GM19395 (cell line): ENCODE measurements around the gene STON1.
A peak's percentile ranks its signal among the peaks of the same experiment; 100 is the strongest.
"Not testable (repeated sequence)": the region's sequence is repeated elsewhere in the genome, so short reads cannot be mapped to it uniquely, and the experiment has no call there.

ENCODE experiments used
- ATAC-seq: cut with Tn5 transposase; IDR thresholded peaks from one replicate; pipeline ENCODE4 v1.9.1; 2021; ENCODE audit warnings: mild to moderate bottlenecking, moderate library complexity; ENCODE audit not compliant: unreplicated experiment

Gene STON1

DNA sequence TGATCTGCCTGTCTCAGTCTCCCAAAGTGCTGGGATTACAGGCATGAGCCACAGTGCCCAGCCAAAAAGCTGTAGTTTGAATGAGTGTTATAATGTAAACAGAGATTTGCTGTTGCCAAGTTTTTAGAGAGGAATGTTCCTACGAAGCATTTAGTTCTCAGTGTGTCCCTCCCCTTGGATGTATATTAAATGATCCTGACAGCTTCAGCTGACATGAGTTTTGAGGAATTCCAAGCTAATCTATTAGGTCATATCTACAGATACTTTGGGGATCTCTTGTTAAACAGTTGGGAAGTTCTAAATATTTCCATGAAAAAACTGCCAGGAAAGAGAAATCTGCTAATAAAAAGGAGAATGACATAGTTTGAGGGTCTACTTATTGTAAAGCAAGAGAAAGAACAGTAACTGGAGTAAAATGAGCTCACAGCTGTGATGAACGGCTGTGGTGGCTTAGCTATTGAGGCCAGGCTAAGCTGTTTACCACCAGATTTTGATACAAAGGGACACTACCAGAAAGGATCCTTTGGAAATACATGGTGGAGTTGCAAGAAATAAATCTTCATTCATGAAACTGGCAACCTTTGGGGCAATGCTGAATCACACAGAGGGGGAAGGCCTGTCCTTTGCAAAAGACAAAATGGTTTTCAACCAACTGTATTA lies 2.6 kb upstream of the STON1 start:
- no peak for ATAC-seq

DNA sequence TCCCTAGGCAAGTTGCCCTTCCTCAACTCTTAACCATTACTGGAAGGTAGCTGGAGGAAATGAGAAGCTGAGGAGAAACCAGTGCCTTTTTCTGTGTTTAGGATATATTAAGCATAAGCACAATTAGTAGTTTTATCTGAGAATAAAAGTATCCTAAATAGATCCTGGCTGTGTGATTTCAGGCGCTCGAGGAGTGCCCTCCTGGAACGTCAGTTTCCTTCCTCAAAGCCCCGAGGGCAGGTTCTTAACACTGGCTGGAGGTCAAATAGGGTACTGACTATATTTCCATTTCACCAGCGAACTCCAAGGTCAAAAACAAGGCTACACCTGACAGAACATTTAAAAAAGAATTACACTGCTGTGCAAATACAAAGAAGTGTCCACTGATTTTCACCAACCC lies 1.5 kb upstream of the STON1 start:
- ATAC-seq = no peak

DNA sequence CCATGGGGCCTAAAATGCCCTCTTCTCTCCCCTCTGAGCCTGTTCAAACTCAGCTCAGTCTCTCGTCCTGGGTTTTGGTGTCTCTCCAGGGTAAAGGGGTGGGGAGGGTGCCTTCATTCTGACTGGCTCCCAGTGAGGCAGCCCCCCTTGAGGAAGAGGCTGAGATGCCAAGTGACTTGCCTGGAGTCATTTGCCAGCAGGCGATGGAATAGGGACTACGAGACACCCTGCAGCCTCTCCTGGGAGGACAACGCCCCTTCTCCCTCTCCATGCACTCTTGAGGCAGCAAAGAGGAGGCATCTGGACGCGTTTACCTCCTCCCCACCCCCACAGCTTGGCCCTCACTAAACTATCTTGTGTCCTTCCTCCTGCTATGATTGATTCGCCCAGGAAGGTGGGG lies 760 bp upstream of the STON1 start:
- no peak for ATAC-seq

DNA sequence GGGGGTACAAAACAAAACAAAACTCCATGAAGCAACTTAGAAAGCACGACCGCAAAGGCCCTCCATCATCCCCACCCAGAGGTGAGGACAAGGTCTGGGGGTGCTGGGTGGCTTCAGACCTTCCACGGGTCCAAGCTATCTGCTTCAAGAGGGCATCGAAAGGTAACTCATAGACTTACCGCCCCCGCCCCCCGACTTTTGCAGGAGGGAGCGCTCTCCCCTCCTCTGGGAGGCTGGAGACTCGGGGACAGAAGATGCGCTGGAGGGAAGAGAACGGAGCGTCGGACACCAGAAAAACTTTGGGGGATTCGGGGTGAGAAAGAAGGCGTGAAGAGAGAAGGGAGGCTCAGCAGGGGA lies 300 bp upstream of the STON1 start:
- peak; percentile 37 for ATAC-seq

DNA sequence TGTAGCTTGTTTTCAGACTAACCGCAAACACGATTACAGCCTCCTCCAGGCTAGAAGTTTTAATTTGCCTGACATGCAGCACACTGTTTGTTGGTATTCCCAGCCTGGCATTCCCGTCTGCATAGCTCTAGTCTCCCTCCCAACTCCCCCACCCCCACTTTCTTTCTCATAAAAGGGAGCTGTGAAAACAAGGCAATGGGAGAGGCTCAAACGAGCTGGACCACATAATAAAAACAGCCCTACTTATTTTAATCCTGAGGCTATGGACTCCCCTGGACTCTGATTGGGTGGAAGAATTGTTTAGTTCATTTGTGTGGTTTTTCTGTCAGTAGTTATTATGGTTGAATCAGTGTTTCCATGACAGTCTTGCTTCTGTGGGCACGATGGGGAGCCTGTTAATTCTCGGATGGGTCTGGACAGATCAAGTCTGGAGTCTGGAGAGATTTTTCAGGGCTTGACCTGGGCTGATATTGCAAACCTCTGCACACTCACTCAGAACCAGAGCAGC lies 1.2 kb downstream of the STON1 start:
- ATAC-seq = no peak

DNA sequence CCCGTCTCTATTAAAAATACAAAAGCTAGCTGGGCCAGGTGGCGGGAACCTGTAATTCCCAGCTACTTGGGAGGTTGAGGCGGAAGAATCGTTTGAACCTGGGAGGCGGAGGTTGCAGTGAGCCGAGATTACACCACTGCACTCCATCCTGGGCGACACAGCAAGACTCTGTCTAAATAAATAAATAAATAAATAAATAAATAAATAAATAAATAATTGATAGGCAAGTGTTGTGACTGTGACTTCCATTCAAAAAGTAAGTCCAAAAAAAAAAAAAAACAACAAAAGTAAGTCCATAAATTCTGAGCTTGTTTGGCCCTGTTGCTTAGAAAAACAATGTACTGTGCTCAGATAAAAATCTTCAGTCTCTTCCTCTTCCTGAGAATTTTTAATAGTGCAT lies 2.2 kb downstream of the STON1 start:
- no peak for ATAC-seq

DNA sequence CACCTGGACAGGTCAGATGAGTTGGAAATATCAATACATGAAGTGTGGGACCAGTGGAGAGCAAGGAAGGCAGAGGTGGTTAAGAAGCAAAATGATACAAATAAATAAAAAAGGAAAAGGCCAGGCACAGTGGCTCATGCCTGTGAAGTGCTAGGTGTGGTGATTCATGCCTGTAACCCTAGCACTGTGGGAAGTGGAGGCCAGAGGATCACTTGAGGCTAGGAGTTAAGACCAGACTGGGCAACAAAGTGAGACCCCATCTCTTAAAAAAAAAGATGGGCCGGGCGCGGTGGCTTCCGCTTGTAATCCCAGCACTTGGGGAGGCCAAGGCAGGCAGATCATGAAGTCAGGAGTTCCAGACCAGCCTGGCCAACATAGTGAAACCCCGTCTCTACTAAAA lies 2.9 kb downstream of the STON1 start:
- ATAC-seq = no peak

DNA sequence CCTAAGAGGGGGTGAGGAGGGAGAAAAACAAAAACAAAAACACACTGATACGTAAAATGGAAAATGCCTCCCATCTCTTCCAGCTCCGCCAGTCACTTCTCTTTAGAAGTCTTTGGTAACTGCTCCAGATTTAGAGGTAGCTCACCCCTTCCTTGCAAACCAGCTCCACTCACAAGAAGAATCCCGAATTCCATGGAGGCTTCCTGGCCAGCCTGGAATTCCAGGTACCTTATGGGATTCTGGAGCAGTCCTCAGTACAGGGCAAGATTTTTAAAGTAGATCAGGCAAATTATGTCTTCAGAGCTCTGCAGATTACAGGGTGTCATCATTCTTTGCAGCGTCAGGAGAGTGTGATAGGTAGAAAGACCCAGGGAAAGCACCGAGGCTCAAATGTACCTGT lies 4.8 kb downstream of the STON1 start:
- ATAC-seq = no peak

DNA sequence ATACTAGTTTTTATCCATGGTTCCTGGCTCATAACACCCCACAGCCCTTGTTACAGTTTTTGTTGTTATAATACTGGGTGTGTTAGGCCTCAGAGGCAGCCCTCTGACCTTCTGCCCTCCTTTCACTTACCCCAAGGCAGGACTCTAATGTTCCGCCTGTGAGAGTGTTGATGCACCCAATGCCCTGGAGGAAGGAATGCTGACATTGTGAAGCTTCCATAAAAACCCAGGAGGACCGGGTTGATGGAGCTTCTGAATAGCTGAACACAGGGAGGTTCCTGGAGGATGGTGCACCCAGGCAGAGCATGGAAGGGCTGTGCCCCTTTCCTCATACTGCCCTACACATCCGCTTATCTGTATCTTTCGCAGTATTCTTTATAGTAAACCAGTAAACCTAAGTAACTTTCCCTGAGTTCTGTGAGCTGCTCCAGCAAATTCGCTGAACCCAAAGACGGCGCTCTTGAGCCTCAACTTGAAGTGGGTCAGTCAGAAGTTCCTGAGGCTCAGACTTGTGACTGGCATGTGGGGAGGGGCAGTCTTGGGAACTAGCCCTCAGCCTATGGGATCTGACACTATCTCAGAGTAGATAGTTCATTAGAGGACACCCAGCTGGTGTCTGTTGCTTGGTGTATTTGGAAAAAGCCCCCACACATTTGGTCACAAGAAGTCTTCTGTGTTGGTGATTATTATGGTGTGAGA lies 10.4 kb downstream of the STON1 start:
- ATAC-seq = no peak

DNA sequence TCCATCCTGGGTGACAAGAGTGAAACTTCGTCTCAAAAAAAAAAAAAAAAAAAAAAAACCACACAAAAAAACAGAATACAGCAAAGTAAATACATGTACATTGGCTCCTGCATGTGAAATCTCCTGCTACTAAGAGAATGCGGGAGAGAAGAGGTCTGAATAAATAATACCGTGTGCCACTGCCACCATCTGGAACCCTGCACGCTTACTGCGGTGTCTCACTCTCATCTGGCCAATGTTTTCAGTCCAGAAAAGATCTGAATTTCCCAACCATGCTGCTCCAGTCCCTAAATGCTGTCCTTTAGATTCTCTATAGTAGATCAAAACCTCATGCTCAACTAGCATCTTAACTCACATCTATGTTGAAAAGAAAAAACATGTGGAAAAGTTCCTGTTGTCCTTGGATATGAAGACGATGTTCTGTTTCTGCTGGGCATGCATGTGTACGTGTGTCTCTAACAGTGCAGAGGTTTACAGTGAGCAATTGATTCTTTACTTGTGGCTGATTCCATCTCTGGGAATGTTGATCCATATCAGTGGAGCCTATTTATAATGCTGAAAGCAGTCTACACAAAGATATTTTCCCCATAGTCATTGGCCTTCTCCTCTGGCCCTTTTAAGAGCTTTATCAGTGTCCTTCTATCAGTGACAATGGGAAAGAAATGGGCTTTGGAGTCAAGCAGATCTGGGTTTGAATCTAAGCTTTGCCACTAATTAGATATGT lies 11.9 kb downstream of the STON1 start:
- ATAC-seq = no peak

DNA sequence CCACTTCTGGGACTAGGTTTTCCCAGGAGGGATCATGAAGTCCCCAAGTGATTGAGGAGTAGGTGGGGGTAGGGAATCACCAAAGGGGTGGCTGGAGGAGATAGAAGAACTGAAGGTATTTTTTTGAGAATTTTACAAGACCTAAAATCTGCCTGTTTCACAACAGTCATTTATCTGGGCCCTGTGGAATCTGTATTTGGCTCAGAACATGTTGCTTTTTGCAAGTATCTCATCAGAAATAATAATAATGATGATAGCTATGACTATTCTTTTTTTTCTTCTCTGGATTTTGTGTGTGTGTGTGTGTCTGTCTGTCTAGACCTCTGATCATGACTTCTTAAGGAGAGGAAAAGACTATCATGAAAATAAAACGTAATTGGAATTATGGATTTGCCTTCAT lies 13.9 kb downstream of the STON1 start:
- no peak for ATAC-seq

DNA sequence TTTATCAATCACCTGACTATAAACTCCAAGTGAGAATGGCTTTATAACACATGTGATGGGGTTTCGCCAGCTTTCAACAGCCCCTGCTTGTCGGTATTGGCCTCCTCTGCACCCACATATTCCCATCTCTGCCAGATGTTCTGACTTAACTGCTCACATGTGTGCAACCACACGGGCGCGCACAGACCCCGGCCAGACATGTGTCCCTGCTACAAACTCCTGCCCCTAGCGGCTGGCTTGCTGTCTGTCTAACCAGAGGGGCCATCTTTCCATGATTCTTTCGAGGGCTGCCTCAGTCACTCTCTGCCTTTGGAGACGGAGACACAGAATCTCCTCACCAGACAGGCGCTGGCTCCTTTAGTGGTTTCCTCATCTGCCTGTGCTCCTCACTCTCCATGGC lies 15.3 kb downstream of the STON1 start:
- ATAC-seq = no peak

DNA sequence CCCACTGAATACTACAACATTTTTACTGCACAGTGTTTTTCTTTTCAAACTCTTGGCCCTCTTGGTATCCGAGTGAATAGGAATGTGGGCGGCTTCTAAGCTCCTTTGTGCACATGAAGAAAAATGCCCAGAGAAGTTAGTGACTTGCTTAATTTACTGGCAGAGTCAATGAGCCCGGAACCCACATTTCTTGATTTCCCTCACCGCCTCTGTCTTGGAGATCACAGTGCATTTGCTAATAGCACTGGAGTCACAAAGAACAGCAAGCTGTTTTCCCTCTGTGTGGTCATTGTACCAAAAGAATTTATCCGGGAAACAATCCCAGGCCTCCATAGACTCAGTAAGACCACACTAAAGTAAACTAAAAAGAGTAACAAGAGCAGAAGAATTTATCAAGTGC lies 18.9 kb downstream of the STON1 start:
- no peak for ATAC-seq

DNA sequence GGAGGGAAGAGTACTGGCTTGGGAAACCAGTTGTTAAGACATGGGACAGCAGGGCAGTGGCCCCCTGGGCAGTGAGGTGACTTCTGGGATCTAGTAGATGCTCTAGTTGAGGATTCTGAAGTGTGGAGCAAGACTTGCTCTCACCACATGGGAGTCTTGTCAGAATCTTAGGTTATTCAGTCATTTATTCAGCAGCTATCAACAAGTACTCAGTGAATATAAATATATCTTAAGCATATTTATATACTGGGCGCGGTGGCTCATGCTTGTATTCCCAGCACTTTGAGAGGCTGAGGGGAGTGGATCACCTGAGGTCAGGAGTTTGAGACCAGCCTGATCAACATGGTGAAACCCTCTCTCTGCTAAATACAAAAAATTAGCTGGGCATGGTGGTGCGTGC lies 20.0 kb downstream of the STON1 start:
- no peak for ATAC-seq

DNA sequence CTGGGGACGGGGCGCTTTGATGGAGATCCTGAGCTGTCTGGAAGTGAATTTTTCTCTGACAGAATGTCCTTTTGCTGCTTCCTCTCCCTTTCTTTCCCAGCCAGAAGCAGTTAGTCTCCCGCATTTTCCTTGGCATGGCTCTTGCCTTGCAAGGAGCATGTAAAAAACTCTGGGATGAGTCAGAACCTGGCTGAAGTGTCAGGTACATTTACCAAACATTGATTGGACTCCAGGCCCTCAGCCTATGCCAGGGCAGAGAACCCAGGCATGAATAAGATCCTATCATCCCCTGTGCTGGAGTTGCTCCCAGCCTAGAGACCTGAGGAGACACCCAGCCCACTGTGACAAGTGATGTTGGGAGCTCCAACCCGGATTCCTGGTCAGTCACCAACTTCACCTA lies 21.6 kb downstream of the STON1 start:
- ATAC-seq = no peak

DNA sequence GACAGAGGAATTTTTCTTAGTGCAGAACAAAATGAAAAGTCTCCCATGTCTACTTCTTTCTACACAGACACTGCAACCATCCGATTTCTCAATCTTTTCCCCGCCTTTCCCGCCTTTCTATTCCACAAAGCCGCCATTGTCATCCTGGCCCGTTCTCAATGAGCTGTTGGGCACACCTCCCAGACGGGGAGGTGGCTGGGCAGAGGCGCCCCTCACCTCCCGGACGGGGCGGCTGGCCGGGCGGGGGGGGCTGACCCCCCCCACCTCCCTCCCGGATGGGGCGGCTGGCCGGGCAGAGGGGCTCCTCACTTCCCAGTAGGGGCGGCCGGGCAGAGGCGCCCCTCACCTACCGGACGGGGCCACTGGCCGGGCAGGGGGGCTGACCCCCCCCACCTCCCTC lies 25.1 kb downstream of the STON1 start:
- not testable (repeated sequence) for ATAC-seq

DNA sequence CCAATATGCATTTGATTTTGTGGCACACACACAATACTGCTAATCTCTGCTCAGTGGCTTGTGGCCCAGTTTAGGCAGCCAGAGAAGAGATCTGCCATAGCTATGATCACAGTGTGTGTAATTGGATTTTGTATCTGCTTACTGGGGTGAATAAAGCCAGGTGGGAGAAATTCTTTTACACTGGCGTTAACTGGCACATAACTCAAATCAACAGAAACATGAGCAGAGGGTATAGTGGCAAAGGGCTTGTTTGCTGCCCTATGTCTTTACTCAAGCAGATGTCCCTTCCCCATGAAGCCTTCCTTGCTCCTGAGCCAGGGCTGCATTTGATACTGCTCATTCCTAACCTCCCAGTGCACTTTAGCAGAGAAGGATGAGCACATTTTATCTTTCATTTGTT lies 28.5 kb downstream of the STON1 start:
- no peak for ATAC-seq

DNA sequence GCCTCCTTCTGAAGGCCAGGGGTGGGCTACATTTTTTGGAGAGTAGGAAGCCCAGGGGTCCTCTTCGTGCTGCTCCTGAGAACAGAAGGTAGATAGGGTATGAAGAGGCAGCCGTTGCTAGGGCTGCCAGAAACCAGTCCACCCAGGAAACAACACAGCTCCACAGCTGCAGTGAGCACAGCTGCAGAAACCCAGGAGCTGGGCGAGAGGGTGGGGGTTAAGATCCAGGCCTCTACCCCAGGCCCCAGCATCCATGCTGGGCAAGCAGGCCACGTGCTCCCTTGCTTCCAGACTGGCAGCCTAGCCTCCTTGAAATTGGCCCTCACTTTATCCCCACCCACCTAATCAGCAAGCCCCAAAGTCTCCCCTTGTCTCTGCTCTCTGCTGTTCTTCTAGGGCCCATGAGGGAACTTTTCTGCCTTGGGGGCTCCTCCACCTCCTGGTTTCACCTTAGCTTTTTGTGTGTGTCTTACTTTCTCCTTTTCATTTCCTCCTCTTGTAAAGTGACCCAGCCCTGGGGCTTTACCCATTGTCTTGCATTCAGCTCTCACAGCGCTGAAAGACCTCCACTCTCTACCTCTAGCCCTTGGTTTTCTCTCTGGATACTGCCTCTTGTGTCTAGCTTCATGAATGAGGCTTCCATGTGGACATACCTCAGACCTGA lies 30.7 kb downstream of the STON1 start:
- peak; percentile 66 for ATAC-seq

DNA sequence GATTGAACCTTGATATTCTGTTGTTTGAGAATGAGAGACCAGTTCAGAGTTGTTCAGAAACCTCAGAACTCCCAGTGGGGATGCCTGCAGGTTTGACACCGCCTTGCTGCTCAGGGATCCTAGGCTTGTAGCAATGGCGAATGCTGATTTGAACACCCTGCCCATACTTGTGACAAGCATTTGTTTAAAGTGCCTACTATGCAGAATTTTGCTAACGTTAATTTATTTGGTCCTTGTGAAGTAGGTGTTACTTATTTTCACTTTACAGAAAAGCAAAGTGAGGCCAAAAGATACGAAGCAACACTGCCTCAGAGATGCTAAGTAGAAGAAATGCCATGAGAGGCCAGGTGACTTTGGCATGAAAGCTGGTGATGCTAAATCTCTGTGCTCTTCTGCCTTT lies 32.3 kb downstream of the STON1 start:
- no peak for ATAC-seq

DNA sequence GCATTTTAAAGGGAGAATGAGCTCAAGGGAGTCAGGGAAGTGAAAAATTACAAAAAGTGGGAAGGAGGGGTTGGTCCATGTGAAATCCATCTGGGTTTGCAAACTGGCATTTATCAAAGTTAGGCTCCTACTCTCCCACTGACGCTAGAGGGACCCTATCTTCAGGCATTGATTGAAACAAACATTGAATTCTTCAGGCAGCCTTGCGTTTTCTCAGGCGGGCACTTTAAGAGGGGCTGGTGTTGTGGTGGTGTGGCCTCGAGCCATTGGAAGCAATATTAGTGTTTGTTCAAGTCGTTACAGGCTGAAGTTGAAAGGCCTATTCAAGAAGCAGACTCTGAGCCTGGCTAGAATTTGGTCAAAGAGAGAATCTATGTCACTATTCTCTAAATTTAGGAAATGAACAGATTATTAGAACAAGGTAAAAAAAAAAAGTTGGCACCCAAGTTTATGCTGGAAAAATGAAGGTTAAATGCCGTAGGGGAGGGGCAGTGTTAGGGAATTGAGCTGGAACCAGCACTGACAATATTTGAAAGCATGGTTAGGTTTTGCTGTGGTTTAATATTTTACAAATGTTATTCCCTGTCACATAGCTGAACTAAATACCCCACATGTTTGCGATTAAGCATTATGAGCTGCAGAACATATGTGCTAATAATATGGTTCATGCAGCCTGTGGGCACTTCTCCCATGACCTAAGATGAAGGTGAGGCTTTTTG lies 36.8 kb downstream of the STON1 start:
- no peak for ATAC-seq

DNA sequence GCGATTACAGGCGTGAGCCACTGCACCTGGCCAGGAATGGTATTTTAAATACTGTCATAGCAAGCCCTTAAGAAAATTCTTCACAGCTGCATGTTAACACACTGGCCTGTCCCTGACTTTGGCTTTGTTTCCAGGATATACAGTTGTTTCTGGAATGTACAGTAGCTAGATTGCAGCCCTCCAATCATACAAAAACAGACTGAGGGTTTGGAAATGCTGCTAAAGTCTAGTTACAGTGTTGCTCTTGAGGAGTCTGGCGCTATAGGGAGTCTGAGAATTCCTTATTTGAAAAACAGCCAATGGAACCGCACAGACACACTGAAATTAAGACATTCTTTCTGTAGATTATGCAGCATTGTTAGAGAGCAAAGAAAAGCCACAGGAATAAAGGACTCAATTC lies 37.7 kb downstream of the STON1 start:
- ATAC-seq = no peak
